Endodermal cell (in vitro differentiated cells): ENCODE results near the gene TPSAB1. TPM values are rescaled to one million over a fixed set of nuclear protein-coding genes. Genes with fewer than 3 reads are reported as not detected.
"Not testable (repeated sequence)": the region's sequence is repeated elsewhere in the genome, so short reads cannot be mapped to it uniquely, and the experiment has no call there.

Experiments used
- DNase-seq: peaks from one replicate; pipeline ENCODE4 v3.0.0-alpha.2; 2017
- H3K27ac ChIP-seq: 2 replicates; pipeline ENCODE4 v1.5.1; 2013; ENCODE audit warnings: mild to moderate bottlenecking, low read depth, low read length, moderate library complexity
- H3K27me3 ChIP-seq: 2 replicates; pipeline ENCODE4 v1.6.1; 2013; ENCODE audit warnings: mild to moderate bottlenecking, low read length, moderate library complexity; ENCODE audit not compliant: insufficient read depth, control insufficient read depth, poor library complexity, severe bottlenecking
- H3K36me3 ChIP-seq: 2 replicates; pipeline ENCODE4 v1.7.0; 2013; ENCODE audit warnings: mild to moderate bottlenecking, low read length, moderate library complexity; ENCODE audit not compliant: control insufficient read depth, insufficient read depth
- H3K4me1 ChIP-seq: one replicate; pipeline ENCODE4 v1.7.0; 2013; ENCODE audit warnings: low read length; ENCODE audit not compliant: control insufficient read depth, insufficient read depth
- H3K4me3 ChIP-seq: 2 replicates; pipeline ENCODE4 v1.5.1; 2013; ENCODE audit warnings: mild to moderate bottlenecking, low read length, moderate library complexity
- H3K9ac ChIP-seq: 2 replicates; pipeline ENCODE4 v1.6.1; 2013; ENCODE audit warnings: mild to moderate bottlenecking, low read length, moderate library complexity; ENCODE audit not compliant: poor library complexity, severe bottlenecking; ENCODE audit errors: extremely low read depth
- H3K9me3 ChIP-seq: 2 replicates; pipeline ENCODE4 v1.6.1; 2013; ENCODE audit warnings: mild to moderate bottlenecking, low read length, moderate library complexity; ENCODE audit not compliant: control insufficient read depth
- H3K27ac Mint-ChIP-seq: 2 replicates; pipeline ENCODE4 v1.8.0; 2020; ENCODE audit warnings: mixed read lengths
- H3K27me3 Mint-ChIP-seq: 2 replicates; pipeline ENCODE4 v1.8.0; 2021; ENCODE audit warnings: mild to moderate bottlenecking, mixed read lengths; ENCODE audit not compliant: insufficient read depth
- H3K36me3 Mint-ChIP-seq: 2 replicates; pipeline ENCODE4 v1.8.0; 2020; ENCODE audit warnings: low read depth, mixed read lengths
- H3K4me1 Mint-ChIP-seq: 2 replicates; pipeline ENCODE4 v1.8.0; 2020; ENCODE audit warnings: mixed read lengths
- H3K4me3 Mint-ChIP-seq: 2 replicates; pipeline ENCODE4 v1.8.0; 2020; ENCODE audit warnings: mild to moderate bottlenecking, moderate library complexity, mixed read lengths
- H3K9me3 Mint-ChIP-seq: 2 replicates; pipeline ENCODE4 v1.8.0; 2020; ENCODE audit warnings: mild to moderate bottlenecking, mixed read lengths
- CTCF ChIP-seq: fragments of 200-600 bp; sonication (generic); conservative IDR thresholded peaks from 2 replicates; pipeline ENCODE4 v1.5.0; 2021; ENCODE audit warnings: antibody characterized with exemption, mild to moderate bottlenecking
- WGBS, 2 experiments: methylation state at CpG; one replicate each; pipeline versions ENCODE4 v1.1.5 to v1.1.7; 2013; ENCODE audit warnings: missing lambda C conversion rate in 2 of 2, mixed read lengths in 1 of 2; ENCODE audit not compliant: insufficient coverage in 1 of 2, insufficient read length in 1 of 2; 5-methylcytosine and 5-hydroxymethylcytosine counted together
- total RNA-seq, 2 donors: library from RNA; stranded (reverse); fragmentation: NEBNext Ultra II Directional in 1 of 2; extraction: Animal tissue kit (Norgen Biotek cat#: 25700) in 1 of 2; gene quantifications; 2 replicates in 1 of 2; 3 replicates in 1 of 2; pipeline ENCODE4 v1.2.1, GENCODE V29; 2021

The TPSAB1 gene
- total RNA-seq, 2 donors from 2014 or later, result not detected

- H3K27ac ChIP-seq, result no peak overlapping the region
- Mint-ChIP-seq H3K27ac (no peak overlapping the region), H3K4me1 (no peaks in the 10 kb centered on the region), H3K9me3 (no peaks in the 10 kb centered on the region), H3K36me3 (peaks cover 14% of the 10 kb centered on the region), H3K27me3 (no peaks in the 10 kb centered on the region), H3K4me3 (no peak overlapping the region)
- H3K36me3 ChIP-seq, result no peaks in the 10 kb centered on the region
- 96 to 98% methylated on average over 7 to 11 of the region's 11 CpGs for WGBS, 2 experiments
- no peaks in the 10 kb centered on the region for H3K27me3 ChIP-seq
- H3K4me3 ChIP-seq, result no peak overlapping the region
- no peaks in the 10 kb centered on the region for H3K4me1 ChIP-seq
- no peak for DNase-seq
- no peak for TF ChIP-seq CTCF
- no peak overlapping the region for H3K9ac ChIP-seq
- no peaks in the 10 kb centered on the region for H3K9me3 ChIP-seq
Measured at GRCh38 chr16:1196494-1196893, 44.0 kb upstream of the TPSAB1 start.

GRCh38 chr16:1197237-1197866 is 43.2 kb upstream of the TPSAB1 start:
- DNase-seq, result no peak
- Mint-ChIP-seq H3K9me3 (no peaks in the 10 kb centered on the region), H3K36me3 (peaks cover 15% of the 10 kb centered on the region), H3K27me3 (no peaks in the 10 kb centered on the region), H3K4me3 (no peak overlapping the region), H3K4me1 (no peaks in the 10 kb centered on the region), H3K27ac (no peak overlapping the region)
- no peaks in the 10 kb centered on the region for H3K4me1 ChIP-seq
- H3K27ac ChIP-seq, result no peak overlapping the region
- no peak for TF ChIP-seq CTCF
- no peaks in the 10 kb centered on the region for H3K9me3 ChIP-seq
- H3K27me3 ChIP-seq, result no peaks in the 10 kb centered on the region
- 93 to 96% methylated on average over 15 to 19 of the region's 19 CpGs for WGBS, 2 experiments
- H3K36me3 ChIP-seq, result no peaks in the 10 kb centered on the region
- H3K9ac ChIP-seq, result no peak overlapping the region
- no peak overlapping the region for H3K4me3 ChIP-seq

GRCh38 chr16:1198194-1198593 is 42.3 kb upstream of the TPSAB1 start:
- no peaks in the 10 kb centered on the region for H3K36me3 ChIP-seq
- H3K27ac Mint-ChIP-seq, result no peak overlapping the region
- no peak overlapping the region for H3K9ac ChIP-seq
- WGBS, 2 experiments, result 91 to 94% methylated on average over 9 to 18 of the region's 18 CpGs
- peaks cover 15% of the 10 kb centered on the region for H3K36me3 Mint-ChIP-seq
- no peak for TF ChIP-seq CTCF
- no peak overlapping the region for H3K27ac ChIP-seq
- no peaks in the 10 kb centered on the region for H3K9me3 Mint-ChIP-seq
- no peaks in the 10 kb centered on the region for H3K27me3 ChIP-seq
- H3K27me3 Mint-ChIP-seq, result no peaks in the 10 kb centered on the region
- H3K9me3 ChIP-seq, result no peaks in the 10 kb centered on the region
- no peak for DNase-seq
- H3K4me1 ChIP-seq, result no peaks in the 10 kb centered on the region
- H3K4me1 Mint-ChIP-seq, result no peaks in the 10 kb centered on the region
- H3K4me3 Mint-ChIP-seq, result no peak overlapping the region
- H3K4me3 ChIP-seq, result no peak overlapping the region

GRCh38 chr16:1198671-1199346 is 41.7 kb upstream of the TPSAB1 start:
- not testable (repeated sequence) for H3K9me3 Mint-ChIP-seq, H3K27me3 ChIP-seq, H3K27ac Mint-ChIP-seq, H3K27ac ChIP-seq, H3K36me3 ChIP-seq, H3K9me3 ChIP-seq, H3K4me1 Mint-ChIP-seq, H3K4me3 ChIP-seq, H3K4me1 ChIP-seq, DNase-seq, H3K27me3 Mint-ChIP-seq, H3K4me3 Mint-ChIP-seq, H3K9ac ChIP-seq
- peaks cover 20% of the 10 kb centered on the region for H3K36me3 Mint-ChIP-seq
- WGBS, 2 experiments, result 94 to 96% methylated on average over 7 to 21 of the region's 44 CpGs
